HCT116 (cell line): ENCODE measurements around the gene AOAH. TPM values are rescaled to one million over a fixed set of nuclear protein-coding genes. Genes with fewer than 3 reads are reported as not detected.

Source experiments
- ATAC-seq: fragments of 200-7000 bp; cut with Tn5 transposase; 2 replicates; pipeline ENCODE4 v1.9.1; 2020; ENCODE audit warnings: mild to moderate bottlenecking, moderate library complexity
- BruUV-seq: library from RNA; stranded (reverse); fragments of 400-500 nt; replicated peaks from 2 replicates; lab custom pipeline; 2021; lab: Mats Ljungman, UMichigan
- CTCF ChIA-PET: fragments of 300-600 bp; sonication (Branson Sonifier 250); formaldehyde crosslinking; loops from one replicate; lab custom pipeline; 2021; ENCODE audit warnings: antibody characterized with exemption; lab: Charles Lee
- POLR2A ChIA-PET: fragments of 300-600, 350-600 bp; sonication (Branson Sonifier 250); formaldehyde crosslinking; loops from one replicate; lab custom pipeline; 2021; ENCODE audit warnings: antibody characterized with exemption; lab: Charles Lee
- RAD21 ChIA-PET, 2 experiments: fragments of 300-600 bp; sonication (Branson Sonifier 250); formaldehyde crosslinking; loops; one replicate each; lab custom pipeline; 2023; ENCODE audit warnings: low total read pairs in 2 of 2; ENCODE audit not compliant: uncharacterized antibody in 2 of 2, unreplicated experiment in 2 of 2, low non-redundant PET in 1 of 2; lab: Charles Lee
- DNase-seq: peaks from one replicate; pipeline ENCODE4 v3.0.0-alpha.2; 2010; ENCODE audit warnings: low read depth, low spot score
- H2AFZ ChIP-seq: fragments of 200-600 bp; shearing (Covaris generic), sonication (generic); 2 replicates; pipeline ENCODE4 v1.6.1; 2017; ENCODE audit warnings: low read depth, mixed run types, mixed read lengths, antibody characterized with exemption, low read length; ENCODE audit not compliant: poor library complexity, severe bottlenecking
- H3K27ac ChIP-seq: 2 replicates; pipeline ENCODE4 v1.5.1; 2012; ENCODE audit warnings: low read depth, low read length
- H3K27me3 ChIP-seq: fragments of 200-600 bp; sonication (generic); 2 replicates; pipeline ENCODE4 v1.6.1; 2016; ENCODE audit warnings: mixed run types, low read length, mixed read lengths; ENCODE audit not compliant: insufficient read depth
- H3K36me3 ChIP-seq, 2 experiments: fragments of 200-500 bp in 1 of 2; fragments of 200-600 bp in 1 of 2; sonication (Bioruptor generic) in 1 of 2; sonication (generic) in 1 of 2; 2 replicates each; pipeline versions ENCODE4 v1.5.1 to v1.6.1; 2014 to 2016; ENCODE audit warnings: low read length in 2 of 2, inconsistent platforms in 1 of 2, mixed read lengths in 1 of 2, mixed run types in 1 of 2; ENCODE audit not compliant: insufficient read depth in 2 of 2, control insufficient read depth in 1 of 2
- H3K4me1 ChIP-seq, 2 experiments: fragments of 200-600 bp in 1 of 2; sonication (generic) in 1 of 2; 2 replicates each; pipeline versions ENCODE4 v1.5.1 to v1.6.1; 2012 to 2017; ENCODE audit warnings: low read length in 2 of 2, inconsistent platforms in 1 of 2, mild to moderate bottlenecking in 1 of 2, mixed read lengths in 1 of 2, mixed run types in 1 of 2, moderate library complexity in 1 of 2; ENCODE audit not compliant: insufficient read depth in 2 of 2, control insufficient read depth in 1 of 2
- H3K4me2 ChIP-seq: fragments of 200-600 bp; sonication (generic); 2 replicates; pipeline ENCODE4 v1.6.1; 2017; ENCODE audit warnings: mixed run types, low read length, mixed read lengths
- H3K4me3 ChIP-seq, 2 experiments: fragments of 200-600 bp in 1 of 2; sonication (generic) in 1 of 2; replicated peaks in 1 of 2; 2 replicates each; pipeline ENCODE4 v1.5.1; 2011 to 2016; ENCODE audit warnings: low read length in 2 of 2, control low read depth in 1 of 2, low read depth in 1 of 2, mild to moderate bottlenecking in 1 of 2, mixed read lengths in 1 of 2, mixed run types in 1 of 2
- H3K79me2 ChIP-seq: fragments of 200-600 bp; sonication (generic); 2 replicates; pipeline ENCODE4 v1.6.1; 2017; ENCODE audit warnings: mild to moderate bottlenecking, mixed run types, low read length, moderate library complexity, mixed read lengths; ENCODE audit not compliant: insufficient read depth
- H3K9ac ChIP-seq: fragments of 200-600 bp; sonication (generic); 2 replicates; pipeline ENCODE4 v1.6.1; 2016; ENCODE audit warnings: low read length, mixed read lengths
- H3K9me2 ChIP-seq: fragments of 200-600 bp; sonication (generic), shearing (Covaris generic); 2 replicates; pipeline ENCODE4 v1.6.1; 2017; ENCODE audit warnings: mixed run types, mild to moderate bottlenecking, moderate library complexity; ENCODE audit not compliant: insufficient read depth
- H3K9me3 ChIP-seq, 2 experiments: fragments of 200-500 bp in 1 of 2; fragments of 200-600 bp in 1 of 2; sonication (Bioruptor generic) in 1 of 2; sonication (generic) in 1 of 2; 2 replicates each; pipeline ENCODE4 v1.6.1; 2014 to 2017; ENCODE audit warnings: low read length in 2 of 2, mixed read lengths in 2 of 2, inconsistent platforms in 1 of 2, low read depth in 1 of 2, mild to moderate bottlenecking in 1 of 2, mixed run types in 1 of 2, moderate library complexity in 1 of 2; ENCODE audit not compliant: control insufficient read depth in 1 of 2, insufficient read depth in 1 of 2
- H4K20me1 ChIP-seq: fragments of 200-600 bp; sonication (generic), shearing (Covaris generic); 2 replicates; pipeline ENCODE4 v1.6.1; 2017; ENCODE audit warnings: mixed run types, mild to moderate bottlenecking, moderate library complexity; ENCODE audit not compliant: insufficient read depth
- ATF3 ChIP-seq: IDR thresholded peaks from 2 replicates; pipeline ENCODE4 v1.6.1; 2012
- CBX3 ChIP-seq: IDR thresholded peaks from 2 replicates; pipeline ENCODE4 v1.6.1; 2012; ENCODE audit warnings: low read depth
- CTCF ChIP-seq, 3 experiments: fragments of 200-600 bp in 1 of 3; sonication (generic) in 1 of 3; IDR thresholded peaks in 2 of 3; conservative IDR thresholded peaks in 1 of 3; 2 replicates each; pipeline ENCODE4 v1.5.1; 2012 to 2017; ENCODE audit warnings: low read depth in 2 of 3, low read length in 2 of 3, antibody characterized with exemption in 1 of 3, borderline replicate concordance in 1 of 3, control low read depth in 1 of 3, mild to moderate bottlenecking in 1 of 3, mixed read lengths in 1 of 3, mixed run types in 1 of 3, moderate library complexity in 1 of 3; ENCODE audit not compliant: insufficient read depth in 1 of 3
- EGR1 ChIP-seq: IDR thresholded peaks from 2 replicates; pipeline ENCODE4 v1.6.1; 2012; ENCODE audit warnings: low read depth
- EZH2 ChIP-seq: fragments of 200-600 bp; sonication (generic); IDR thresholded peaks from 2 replicates; pipeline ENCODE4 v1.6.1; 2017; ENCODE audit warnings: antibody characterized with exemption, mixed run types
- FOSL1 ChIP-seq: IDR thresholded peaks from 2 replicates; pipeline ENCODE4 v1.6.1; 2012; ENCODE audit warnings: low read depth
- MAX ChIP-seq: IDR thresholded peaks from 2 replicates; pipeline ENCODE4 v1.6.1; 2012
- POLR2A ChIP-seq: IDR thresholded peaks from 2 replicates; pipeline ENCODE4 v1.7.0; 2011; ENCODE audit warnings: borderline replicate concordance; ENCODE audit not compliant: insufficient read depth, insufficient read length; ENCODE audit errors: extremely low read depth
- POLR2AphosphoS5 ChIP-seq: IDR thresholded peaks from 2 replicates; pipeline ENCODE4 v1.6.1; 2011; ENCODE audit warnings: mild to moderate bottlenecking, low read depth, low read length, moderate library complexity
- REST ChIP-seq: IDR thresholded peaks from 2 replicates; pipeline ENCODE4 v1.6.1; 2012; ENCODE audit warnings: low read depth
- SIN3A ChIP-seq: IDR thresholded peaks from 2 replicates; pipeline ENCODE4 v1.6.1; 2012; ENCODE audit warnings: low read depth
- SP1 ChIP-seq: IDR thresholded peaks from 2 replicates; pipeline ENCODE4 v1.6.1; 2012; ENCODE audit warnings: low read depth
- TCF7L2 ChIP-seq: IDR thresholded peaks from 2 replicates; pipeline ENCODE4 v1.7.0; 2011; ENCODE audit warnings: borderline replicate concordance, inconsistent platforms; ENCODE audit not compliant: insufficient read depth, insufficient read length; ENCODE audit errors: extremely low read depth
- YY1 ChIP-seq: IDR thresholded peaks from 2 replicates; pipeline ENCODE4 v1.6.1; 2011; ENCODE audit warnings: low read length, low read depth, moderate library complexity, mild to moderate bottlenecking; ENCODE audit not compliant: insufficient replicate concordance; ENCODE audit errors: extremely low read depth
- ZBTB33 ChIP-seq: IDR thresholded peaks from 2 replicates; pipeline ENCODE4 v1.6.1; 2011; ENCODE audit warnings: mild to moderate bottlenecking, low read length, moderate library complexity; ENCODE audit not compliant: insufficient replicate concordance; ENCODE audit errors: extremely low read depth
- ZNF274 ChIP-seq: fragments of 200-500 bp; sonication (Bioruptor generic); IDR thresholded peaks from 2 replicates; pipeline ENCODE4 v1.6.1; 2014; ENCODE audit warnings: mild to moderate bottlenecking, low read depth, low read length, inconsistent platforms
- intact Hi-C: fragments of 100-400 bp; cut with micrococcal nuclease; formaldehyde crosslinking; loops from 2 replicates; pipeline ENCODE4 v1.10.0; 2022
- total RNA-seq: library from RNA; stranded (reverse); gene quantifications from one replicate; pipeline ENCODE4 v1.2.1, GENCODE V29; 2021; ENCODE audit not compliant: unreplicated experiment

The AOAH gene
- total RNA-seq, 1 experiment from 2014 or later, result 1.1 TPM

GRCh38 chr7:36761835-36762234, 37.5 kb upstream of the AOAH start:
- intact Hi-C loops, result no loop called here

More at GRCh38 chr7:36761835-36762234, 37.5 kb upstream of the AOAH start:
- ChIA-PET CTCF (no interaction called here), RAD21 (no interaction called here), POLR2A (no interaction called here)
- H3K4me1 ChIP-seq, result peaks cover 0 to 11% of the 10 kb centered on the region in 2 experiments; a peak in 2 of 4 replicates
- no peak overlapping the region for H3K4me2 ChIP-seq
- no peak for DNase-seq
- H2AFZ ChIP-seq, result no peak overlapping the region
- H3K4me3 ChIP-seq, result no peak overlapping the region
- TF ChIP-seq REST (no peak), EZH2 (no peak), FOSL1 (no peak), ZNF274 (no peak), ZBTB33 (no peak), YY1 (no peak), ATF3 (no peak), POLR2A (no peak), SIN3A (no peak), POLR2AphosphoS5 (no peak), EGR1 (no peak), MAX (no peak), SP1 (no peak), CTCF (IDR thresholded peaks at IDR 0.05 in 2 of 3, conservative IDR thresholded peaks at IDR 0.05 in 1 of 3; ENCODE audit: borderline replicate concordance in 1 of 3, insufficient read depth in 1 of 3, low read depth in 2 of 3, low read length in 2 of 3) (no peak), CBX3 (no peak), TCF7L2 (no peak)
- no peaks in the 10 kb centered on the region for H3K27me3 ChIP-seq
- H4K20me1 ChIP-seq, result no peaks in the 10 kb centered on the region
- H3K36me3 ChIP-seq, result no peaks in the 10 kb centered on the region
- no TSS peak for BruUV-seq
- ATAC-seq, result no peak
- H3K9me3 ChIP-seq, result no peaks in the 10 kb centered on the region
- H3K9ac ChIP-seq, result no peak overlapping the region
- H3K9me2 ChIP-seq, result no peaks in the 10 kb centered on the region
- no peaks in the 10 kb centered on the region for H3K79me2 ChIP-seq
- H3K27ac ChIP-seq, result no peak overlapping the region
